Measurements from ENCODE around the gene PCCA.
"Not testable (repeated sequence)": the region's sequence is repeated elsewhere in the genome, so short reads cannot be mapped to it uniquely, and the experiment has no call there.

The PCCA gene

DNA sequence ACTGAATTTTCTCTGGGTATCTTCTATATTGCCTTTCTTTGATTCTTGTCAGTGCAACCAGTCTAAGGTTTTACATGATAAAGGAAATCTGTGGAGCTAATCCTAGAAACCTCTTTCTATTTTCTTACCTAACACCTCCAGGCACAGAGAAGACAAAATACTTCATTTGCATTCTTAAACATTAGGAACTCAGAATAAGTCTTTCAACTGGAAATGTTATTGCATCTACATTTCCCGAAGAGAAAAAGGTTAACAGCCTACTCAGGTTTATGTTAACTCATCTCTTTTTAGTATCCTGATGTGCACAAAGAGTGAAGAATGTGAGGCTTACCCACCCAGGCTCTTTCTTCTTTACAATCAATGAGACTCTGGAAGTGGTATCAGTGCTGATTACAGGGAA, 106.7 kb downstream of the PCCA start:
- DNase-seq (ENCODE audit: low read depth in 3 of 3): no peak

DNA sequence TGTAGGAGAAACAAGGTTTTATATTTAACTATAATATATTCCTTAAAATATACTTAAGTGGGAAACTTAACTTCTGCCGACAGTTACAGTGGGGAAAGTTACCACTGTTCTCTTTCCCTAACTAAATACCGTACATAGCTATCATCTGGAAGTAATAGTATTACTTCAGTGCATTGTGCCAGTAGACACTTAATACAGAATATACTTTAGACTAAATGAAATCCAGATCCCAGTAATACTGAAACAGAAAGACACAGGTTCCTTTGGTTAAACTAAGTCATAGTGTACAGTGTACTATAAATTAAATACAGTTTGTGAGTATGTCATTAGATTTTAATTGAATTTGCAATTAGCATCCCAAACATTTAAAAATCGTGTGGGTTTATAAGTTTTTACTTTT, 107.5 kb downstream of the PCCA start:
- no peak for DNase-seq (ENCODE audit: low read depth in 3 of 3)

DNA sequence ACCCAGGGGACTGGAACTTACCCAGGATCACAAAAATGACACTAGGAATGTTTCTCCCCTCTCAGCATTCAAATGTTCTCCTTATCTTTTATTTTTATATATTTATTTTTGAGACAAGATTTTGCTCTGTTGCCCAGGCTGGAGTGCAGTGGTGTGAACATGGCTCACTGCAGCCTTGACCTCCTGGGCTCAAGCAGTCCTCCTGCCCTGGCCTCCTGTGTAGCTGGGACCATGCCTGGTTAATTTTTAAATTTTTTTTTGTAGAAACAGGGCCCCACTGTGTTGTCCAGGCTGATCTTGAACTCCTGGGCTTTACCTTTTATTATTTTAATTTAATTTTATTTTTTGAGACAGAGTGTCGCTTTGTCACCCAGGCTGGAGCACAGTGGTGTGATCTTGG, 108.2 kb downstream of the PCCA start:
- DNase-seq (ENCODE audit: low read depth in 3 of 3): no peak

DNA sequence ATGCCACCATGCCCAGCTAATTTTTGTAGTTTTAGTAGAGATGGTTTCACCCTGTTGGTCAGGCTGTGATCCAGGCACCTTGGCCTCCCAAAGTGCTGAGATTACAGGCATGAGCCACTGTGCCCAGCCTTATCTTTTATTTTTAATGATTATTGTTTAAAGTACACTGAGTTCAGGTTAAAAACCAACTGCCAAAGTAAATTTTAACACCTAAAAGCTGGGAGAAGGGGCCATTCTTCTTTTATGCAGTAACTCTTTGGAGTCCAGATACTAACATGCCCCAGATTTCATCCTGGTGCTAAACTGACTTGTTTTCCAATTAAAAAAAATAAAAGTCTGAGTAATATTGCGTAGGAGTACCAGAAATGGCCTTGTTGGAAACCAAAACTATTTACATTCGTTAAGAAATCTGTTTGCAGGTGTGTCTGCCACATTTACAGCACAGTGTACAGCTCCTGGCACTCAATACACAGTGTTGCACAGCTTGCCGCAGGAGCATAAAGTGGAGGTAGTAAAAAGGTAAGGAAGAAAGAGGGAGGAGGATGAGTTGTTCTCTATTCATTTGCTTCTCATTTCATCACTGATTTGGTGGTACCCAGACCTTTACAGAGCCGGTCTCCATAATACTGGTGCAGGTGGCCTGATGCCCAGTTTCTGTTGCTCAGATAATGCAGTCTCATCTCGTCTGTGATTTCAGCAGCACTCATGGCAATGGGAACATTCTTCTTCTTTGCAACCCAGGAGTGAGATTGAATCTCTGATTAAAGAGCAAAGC, 108.9 kb downstream of the PCCA start:
- DNase-seq (ENCODE audit: low read depth in 3 of 3): no peak

DNA sequence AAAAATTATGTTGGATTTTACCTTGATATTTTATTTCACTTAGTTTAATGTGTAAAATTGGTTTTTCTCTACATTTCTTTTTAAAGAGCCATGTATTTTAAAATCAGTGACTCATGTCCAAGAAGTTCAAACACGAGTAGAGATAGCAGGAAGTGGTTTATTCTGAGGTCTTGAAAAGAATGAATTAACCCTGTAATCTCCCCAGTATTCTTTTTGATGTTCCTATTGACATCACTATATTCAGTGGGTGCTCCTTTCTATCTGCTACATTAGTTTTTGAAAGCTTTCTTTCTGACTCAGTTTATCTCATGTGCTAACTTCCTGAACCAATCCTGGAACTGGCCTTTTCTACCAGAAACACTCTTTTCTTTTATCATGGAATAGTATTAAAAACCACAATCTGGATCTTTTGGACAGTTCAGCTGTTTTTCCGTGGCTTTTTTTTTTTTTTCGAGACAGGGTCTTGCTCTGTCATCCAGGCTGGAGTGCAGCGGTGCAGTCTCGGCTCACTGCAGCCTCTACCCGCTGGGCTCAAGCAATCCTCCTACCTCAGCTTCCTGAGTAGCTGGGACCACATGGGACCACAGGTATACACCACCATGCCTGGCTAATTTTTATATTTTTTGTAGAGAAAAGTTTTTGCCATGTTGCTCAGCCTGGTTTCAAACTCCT, 114.9 kb downstream of the PCCA start:
- DNase-seq (ENCODE audit: low read depth in 3 of 3): no peak

DNA sequence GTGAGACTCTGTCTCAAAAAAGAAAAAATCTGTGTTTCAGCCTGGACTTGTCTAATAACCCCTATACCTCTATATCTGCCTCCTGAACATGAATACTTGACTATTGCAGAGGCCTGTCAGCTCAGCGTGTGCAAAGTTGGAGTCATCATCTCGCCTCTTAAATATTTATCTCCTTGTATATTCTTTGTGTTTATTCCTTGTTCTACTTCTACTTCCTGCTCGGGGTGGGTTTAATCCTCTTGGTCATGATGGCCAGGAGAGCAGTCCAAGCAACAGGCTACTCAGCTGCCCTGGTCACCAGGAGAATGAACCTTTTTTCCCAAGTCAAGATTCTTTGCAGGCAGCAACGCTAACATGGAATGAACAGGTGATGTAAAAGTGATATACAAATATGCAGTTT, 119.1 kb downstream of the PCCA start:
- DNase-seq (ENCODE audit: low read depth in 3 of 3): no peak

DNA sequence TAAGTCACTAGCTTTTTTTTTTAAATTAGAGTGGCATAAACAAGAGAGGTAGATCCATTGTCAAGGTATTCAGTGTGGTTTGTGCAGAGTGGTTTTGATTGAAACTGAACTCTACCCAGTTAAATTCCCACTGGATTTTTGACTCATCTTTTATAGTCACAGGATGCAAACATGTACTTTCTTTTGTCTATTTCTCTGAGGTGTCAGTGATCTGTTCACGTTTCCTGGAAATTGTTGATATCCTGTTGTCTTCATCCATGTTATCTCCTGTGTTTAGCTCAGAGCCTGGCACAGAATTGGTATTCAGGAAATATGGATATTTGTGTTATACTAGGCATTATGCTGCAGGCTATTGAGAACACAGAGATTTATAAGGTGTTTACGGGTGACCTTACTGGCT, 119.7 kb downstream of the PCCA start:
- DNase-seq (ENCODE audit: low read depth in 3 of 3): no peak

DNA sequence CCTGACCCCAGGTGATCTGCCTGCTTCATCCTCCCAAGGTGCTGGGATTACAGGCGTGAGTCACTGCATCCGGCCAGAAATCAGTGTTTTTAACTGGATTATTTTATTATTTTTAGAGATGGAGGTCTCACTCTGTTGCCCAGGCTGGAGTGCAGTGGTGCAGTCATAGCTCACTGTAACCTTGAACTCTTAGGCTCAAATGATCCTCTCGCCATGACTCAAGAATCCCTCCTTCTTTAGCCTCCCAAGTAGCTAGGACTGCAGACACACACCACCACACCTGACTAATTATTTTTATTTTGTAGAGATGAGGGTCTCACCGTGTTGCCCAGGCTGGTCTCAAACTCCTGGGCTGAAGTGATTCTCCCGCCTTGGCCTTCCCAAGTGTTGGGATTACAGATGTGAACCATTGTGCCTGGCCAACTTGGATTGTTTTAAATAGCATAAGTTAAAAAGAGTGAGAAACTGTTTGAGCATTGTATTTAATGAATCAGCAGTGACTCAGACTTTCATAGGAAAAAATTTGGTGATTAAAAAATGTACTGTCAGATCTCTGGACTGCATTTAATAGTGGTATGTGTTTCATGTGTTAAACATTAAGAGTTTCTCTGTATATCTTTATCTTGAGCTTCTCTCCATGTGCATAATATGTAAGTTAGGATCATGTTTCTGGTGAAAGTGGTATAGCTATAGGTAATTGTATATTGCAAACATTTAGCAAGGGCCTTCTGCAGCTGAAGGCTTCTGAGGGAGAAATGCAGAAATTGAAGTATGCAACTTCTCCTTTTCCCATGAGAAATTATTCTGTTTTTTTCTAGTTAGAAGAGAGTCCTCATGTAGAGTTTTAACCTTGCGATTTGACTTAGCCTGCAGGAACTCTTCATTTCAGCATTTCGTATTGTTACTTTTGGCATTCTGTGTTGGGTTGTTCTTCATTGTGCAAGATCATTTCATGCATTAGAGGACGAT, 121.2 kb downstream of the PCCA start:
- no peak for DNase-seq (ENCODE audit: low read depth in 3 of 3)

DNA sequence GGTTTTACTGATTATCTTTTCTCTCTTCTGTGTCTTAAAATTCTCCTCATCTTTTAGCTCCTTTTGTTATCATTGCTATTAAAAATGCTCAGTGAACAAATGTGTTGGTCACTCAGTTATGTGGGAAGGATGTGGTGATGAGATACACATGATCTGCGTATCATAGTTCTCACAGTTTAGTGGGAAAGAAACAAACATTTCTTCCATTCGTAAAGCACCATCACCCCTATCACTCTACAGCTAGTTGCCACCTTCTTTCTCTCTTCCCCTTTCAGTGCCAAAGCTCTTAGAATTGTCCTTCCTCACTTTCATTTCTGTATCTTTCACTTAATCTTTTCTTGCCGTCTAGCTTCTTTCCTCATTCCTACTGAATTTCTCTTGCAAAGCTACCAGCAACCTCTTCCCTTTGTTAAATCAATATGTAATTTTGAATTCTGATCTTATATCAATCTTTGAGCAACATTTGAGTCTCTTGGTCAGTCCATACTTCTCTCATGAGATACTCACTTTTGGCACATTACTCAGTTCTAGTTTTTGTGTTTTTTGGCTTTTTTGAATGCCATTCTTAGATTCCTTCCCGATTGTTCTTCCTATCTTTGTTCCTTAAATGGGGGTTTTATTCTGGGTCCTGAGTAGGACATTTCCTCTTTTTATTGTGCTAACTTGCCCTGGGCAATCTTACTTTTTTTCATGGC, 122.3 kb downstream of the PCCA start:
- no peak for DNase-seq (ENCODE audit: low read depth in 3 of 3)

DNA sequence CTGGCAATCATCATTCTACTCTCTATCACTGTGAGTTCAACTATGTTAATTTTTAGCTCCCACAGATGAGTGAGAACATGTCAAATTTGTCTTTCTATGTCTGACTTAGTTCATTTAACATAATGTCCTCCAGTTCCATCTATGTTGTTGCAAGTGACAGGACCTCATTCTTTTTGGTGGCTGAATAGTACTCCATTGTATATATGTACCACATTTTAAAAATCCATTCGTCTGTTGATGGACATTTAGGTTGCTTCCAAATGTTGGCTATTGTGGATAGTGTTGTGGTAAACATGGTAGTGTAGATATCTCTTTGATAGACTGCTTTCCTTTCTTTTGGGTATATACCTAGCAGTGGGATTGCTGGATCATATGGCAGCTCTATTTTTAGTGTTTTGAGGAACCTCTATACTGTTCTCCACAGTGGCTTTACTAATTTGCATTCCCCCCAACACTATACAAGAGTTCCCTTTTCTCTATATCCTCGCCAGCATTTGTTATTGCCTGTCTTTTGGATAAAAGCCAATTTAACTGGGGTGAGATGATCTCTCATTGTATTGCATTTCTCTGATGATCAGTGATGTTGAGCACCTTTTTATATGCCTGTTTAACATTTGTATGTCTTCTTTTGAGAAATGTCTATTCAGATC, 124.1 kb downstream of the PCCA start:
- no peak for DNase-seq (ENCODE audit: low read depth in 3 of 3)

DNA sequence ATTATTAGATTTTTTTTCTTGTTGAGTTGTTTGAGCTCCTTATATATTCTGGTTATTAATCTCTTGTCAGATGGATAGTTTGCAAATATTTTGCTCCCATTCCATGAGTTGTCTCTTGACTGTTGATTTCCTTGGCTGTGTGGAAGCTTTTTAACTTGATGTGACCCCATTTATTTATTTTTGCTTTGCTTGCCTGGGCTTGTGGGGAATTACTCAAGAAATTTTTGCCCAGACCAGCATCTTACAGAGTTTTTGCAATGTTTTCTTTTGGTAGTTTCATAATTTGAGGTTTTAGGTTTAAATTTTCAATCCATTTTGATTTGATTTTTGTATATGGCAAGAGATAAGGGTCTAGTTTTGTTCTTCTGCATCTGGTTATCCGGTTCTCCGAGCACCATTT, 124.7 kb downstream of the PCCA start:
- no peak for DNase-seq (ENCODE audit: low read depth in 3 of 3)

DNA sequence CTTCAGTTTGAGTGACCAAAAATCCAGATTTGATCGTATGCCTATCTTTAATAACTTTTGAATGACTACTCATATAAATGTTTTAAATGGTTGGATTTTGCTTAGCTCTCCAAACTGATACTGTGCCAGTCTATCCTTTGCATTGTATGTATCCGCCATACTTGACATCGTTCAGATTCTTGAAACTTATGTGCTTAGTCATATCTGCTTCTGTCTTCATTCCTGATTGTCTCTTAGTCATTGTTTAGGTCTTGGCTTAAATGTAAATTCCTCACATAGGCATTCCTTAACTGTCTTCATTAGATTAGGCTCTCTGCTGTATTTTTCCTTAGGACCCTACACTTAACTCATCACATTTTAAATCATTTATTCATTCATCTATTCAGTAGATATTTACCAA, 126.0 kb downstream of the PCCA start:
- no peak for DNase-seq (ENCODE audit: low read depth in 3 of 3)

DNA sequence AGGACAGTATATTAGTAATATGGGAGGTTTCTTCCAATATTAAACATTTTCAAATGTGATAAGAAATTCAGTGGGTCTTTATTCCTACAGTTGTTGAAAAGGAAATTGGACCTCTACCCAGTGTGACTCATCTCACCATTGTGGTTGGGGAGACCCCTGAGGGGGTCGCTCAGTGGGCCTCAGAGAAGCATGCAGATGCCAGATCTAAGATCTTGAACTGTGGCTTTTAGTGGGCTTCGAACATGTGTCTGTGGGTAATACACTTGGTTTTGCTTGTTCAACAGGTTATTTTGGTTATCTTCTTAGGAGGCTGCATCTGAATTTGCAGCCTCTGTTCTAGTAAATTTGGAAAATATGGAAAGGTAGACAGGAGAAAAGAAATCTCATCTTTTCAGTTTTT, 132.3 kb downstream of the PCCA start:
- no peak for DNase-seq (ENCODE audit: low read depth in 3 of 3)

DNA sequence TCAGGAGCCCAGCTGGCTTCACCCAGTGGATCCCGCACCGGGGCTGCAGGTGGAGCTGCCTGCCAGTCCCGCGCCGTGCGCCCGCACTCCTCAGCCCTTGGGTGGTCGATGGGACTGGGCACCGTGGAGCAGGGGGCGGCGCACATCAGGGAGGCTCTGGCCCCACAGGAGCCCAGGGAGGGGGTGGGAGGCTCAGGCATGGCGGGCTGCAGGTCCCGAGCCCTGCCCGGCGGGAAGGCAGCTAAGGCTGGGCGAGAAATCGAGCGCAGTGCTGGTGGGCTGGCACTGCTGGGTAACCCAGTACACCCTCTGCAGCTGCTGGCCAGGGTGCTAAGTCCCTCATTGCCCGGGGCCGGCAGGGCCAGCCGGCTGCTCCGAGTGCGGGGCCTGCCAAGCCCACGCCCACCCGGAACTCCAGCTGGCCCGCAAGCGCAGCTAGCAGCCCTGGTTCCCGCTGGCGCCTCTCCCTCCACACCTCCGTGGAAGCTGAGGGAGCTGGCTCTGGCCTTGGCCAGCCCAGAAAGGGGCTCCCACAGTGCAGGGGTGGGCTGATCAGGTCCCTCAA, 135.2 kb downstream of the PCCA start:
- DNase-seq (ENCODE audit: low read depth in 3 of 3): not testable (repeated sequence)

DNA sequence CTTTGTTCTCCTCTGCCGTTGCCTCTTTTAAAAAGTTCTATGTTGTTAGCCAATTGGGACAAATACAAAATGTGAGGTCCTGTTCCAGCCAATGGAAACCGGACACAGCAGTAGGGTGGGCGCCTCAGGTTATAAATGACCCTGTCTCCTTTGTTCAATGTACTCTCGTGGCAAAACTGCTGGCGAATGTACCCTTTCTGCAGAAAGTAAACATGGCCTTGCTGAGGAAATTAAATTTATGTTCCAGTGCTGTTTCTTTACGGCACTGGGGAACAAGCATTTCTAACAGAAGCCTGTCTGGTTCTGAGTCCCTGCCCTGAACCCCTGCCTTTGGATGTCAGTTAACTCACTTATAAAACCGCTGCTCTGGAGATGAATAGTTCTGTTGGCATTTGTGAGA, 140.7 kb downstream of the PCCA start:
- DNase-seq (ENCODE audit: low read depth in 3 of 3): no peak

DNA sequence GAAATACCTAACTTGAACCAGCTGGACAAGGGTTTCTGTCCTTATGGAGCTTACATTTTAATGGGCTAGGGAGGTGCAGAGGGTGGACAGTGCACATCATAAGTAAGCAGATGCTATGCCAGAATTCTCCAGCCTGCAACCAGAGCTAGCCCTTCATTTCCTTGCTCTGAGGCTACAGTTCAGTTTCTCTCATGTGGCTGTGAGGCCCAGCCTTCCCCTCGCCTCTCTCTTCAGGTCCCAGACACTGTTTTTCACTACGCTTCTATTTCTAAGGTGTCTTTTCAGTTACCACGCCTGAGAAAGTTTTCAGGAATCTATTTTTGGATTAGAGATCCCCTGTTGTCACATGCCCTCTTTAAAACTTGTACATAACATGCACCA, 141.9 kb downstream of the PCCA start:
- DNase-seq (ENCODE audit: low read depth in 3 of 3): no peak

DNA sequence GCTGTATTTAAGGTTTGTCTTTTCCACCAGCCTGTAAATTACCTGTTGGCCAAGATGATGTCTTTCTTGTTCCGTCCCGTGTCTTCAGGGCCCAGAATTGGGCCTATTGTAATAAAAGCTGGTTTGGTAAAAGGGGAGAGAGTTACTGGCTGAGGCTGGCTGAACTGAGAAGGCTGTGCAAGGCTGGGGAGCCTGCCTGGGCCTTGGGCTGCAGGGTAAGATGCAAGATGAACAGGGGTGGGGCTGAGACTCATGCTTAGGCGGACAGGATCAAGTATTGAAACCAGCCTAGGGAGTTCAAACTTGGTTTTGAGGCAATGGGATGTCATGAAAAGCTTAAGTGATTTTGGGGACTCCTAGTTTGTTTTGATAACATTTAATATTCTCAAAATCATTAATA, 142.3 kb downstream of the PCCA start:
- no peak for DNase-seq (ENCODE audit: low read depth in 3 of 3)

DNA sequence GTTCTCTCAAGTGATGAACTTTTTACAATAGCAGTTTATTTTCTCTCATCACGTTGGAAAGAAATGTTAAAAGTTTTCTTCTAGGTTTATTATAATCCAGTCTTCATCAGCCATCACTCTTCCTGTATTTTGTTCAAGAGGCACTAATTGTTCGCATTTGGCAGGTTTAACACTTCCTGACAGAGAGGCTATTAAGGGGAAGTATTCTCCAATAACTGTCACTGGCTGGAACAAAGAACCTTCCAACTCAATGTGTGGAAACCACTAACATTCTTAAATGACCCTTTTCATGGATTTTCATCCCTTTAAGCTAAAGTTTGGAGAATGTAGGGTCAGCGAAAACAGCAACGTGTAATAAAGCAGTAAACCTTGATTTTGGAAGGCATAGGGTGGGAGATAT, 145.1 kb downstream of the PCCA start:
- DNase-seq (ENCODE audit: low read depth in 3 of 3): no peak

DNA sequence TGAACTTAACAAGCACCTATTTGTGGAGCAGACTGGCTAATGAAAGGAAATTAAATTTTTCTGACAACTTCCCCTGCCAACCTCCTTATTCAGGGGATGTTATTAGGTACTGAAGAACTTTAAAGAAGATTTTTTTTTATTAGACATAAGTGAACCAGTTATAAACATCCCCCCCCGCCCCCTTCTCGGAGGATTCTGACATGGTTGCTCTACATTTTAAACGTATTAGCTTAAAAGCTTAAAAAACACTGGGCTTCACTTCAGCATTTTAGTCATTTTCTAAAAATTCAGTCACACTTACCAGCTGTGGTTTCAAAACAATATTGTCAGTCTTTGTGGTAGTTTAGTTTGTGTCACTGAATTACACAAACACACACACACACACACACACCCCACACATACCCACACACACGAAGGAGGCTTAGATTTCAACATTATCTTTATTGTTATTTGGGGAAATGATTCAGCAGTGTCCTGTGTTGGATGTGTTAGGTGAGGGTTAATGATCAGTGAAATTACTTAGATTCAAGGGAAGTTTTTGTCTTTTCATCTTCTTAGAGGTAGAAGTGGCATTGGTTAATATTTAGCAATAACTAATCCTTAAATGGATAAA, 145.7 kb downstream of the PCCA start:
- no peak for DNase-seq (ENCODE audit: low read depth in 3 of 3)

DNA sequence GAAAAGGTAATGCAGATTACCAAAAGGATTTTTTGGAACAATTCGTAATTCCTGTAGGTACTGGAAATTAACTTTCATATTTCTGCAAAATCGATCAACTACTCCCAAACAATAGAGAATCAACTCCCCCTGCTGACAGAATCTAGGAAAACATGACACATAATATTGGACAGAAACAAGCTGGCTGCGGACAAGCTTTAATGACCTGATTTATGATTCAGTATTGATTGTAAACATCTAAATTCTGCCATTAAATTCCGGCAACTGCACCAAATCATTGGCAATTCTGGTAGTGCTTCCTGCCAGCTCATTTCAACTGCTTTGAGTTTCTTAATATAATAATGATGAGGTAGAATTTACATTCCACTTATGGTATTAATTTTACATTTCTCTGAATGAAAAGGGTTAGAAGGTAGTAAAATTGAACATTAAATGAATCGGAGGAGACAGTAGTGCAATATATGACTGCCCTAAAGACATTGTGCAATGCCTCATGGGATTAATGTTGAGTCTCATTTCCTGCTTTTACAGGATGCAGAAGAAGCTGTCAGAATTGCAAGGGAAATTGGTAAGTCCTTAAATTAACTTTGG, 146.5 kb downstream of the PCCA start:
- peak in 1 of 3 donors; percentile 9 for DNase-seq (ENCODE audit: low read depth in 3 of 3)

Measured in stimulated activated CD4-positive, alpha-beta T cell treated with anti-CD3 and anti-CD28 coated beads, TNF-alpha, amount 100 ng/mL, for 48 hours (primary cell).